LHCN-M2 (cell line): Measurements from ENCODE around the gene ANGEL1. TPM values are rescaled to one million over a fixed set of nuclear protein-coding genes. Genes with fewer than 3 reads are reported as not detected.
A peak's percentile ranks its signal among the peaks of the same experiment; 100 is the strongest.

Source experiments
- DNase-seq: peaks from one replicate; pipeline ENCODE4 v3.0.0-alpha.2; 2012; ENCODE audit warnings: low read depth
- total RNA-seq: library from RNA; depleted of rRNA; stranded (reverse); fragments of >200 nt; gene quantifications from 2 replicates; pipeline ENCODE4 v1.2.3, GENCODE V29; 2014

Gene ANGEL1
- total RNA-seq, 1 experiment from 2014 or later, result 10.7 TPM

DNA sequence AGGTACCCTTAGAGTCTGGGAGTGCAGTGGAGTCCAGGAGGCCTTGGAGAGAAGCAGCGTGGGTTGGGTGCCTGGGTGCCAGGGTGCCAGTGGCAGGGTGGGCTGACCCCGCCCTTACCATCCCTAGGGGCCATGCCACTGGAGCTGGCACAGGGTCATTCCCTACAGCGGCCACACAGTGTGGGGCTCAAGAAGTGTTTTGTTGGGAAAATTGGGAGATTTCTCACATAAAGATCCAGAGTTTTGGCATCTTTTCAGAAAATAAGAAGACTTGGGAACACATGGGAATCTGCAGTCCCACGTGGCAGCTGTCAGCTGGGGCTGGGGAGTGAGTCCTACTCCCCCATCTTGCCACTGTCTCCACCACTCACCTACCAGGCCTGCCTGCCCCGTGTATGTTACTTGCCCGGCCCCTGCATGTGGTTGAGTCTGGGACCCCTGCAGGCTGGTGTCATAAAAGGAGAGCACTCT, 47.2 kb downstream of the ANGEL1 start:
- DNase-seq, result no peak

DNA sequence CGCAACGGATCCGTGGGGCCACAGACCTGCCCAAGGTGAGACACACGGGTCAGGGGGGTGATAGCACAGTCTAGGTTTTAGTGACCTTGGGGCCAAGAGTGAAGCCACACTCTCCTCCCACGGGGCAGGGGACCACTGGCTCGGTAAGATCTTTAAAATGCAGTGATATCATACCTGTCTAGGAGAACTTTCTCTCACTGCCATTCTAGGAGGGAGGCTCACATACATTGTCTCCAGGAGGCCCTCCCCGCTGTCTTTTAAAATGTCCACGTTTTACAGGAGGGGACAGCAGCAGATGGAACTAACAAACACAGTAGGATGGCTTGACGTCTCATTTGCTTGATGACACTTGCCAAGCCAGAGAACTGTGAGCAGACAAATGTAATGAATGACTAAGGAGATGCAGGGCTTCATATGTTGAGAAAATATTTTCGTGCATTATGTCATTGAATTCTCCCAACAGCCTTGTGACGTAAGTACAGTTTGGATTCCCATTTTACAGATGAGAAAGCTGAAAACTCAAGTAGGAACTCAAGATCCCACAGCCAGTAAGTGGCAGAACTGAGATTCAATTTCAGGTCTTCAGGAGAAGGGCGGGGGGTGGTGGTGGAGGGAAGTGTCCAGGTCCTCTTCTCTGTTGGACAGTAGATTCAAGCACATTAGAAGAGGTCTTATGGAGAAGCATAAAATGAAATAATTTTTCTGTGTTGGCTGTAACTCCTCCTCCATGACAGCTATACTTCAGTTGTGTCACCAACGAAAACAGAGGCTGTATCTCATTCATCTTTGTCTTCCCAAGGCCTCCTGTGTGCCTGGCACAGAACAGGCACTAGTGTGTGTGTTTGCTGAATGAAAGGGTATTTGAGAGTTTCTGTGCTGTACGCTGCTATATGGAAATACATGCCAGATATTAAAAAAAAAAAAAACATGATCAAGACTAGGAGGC, 49.3 kb downstream of the ANGEL1 start:
- no peak for DNase-seq

DNA sequence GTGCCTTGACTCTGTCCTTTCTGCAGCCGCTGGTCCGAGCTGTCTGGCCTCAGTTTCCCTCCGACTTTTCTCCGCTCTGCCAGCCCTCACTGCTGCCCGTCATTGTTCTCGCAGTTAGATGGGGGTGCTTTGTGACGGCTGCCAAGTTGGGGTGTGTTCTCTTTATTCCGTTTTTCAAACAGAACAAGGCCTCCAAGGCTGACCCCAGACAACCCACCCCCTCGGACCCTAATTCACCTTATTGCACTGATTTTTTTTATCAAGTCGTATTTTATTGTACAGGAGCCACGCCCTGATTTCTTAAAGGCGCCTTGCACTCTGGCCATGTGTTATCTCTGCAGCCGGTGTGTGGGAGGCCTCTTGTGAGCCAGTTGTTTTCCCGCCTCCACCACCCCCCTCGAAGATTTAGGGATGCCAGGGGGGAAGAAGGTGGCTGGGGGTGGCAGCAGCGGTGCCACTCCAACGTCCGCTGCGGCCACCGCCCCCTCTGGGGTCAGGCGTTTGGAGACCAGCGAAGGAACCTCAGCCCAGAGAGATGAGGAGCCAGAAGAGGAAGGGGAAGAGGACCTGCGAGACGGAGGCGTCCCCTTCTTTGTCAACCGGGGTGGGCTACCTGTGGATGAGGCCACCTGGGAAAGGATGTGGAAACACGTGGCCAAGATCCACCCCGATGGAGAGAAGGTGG, 50.1 kb downstream of the ANGEL1 start:
- no peak for DNase-seq

DNA sequence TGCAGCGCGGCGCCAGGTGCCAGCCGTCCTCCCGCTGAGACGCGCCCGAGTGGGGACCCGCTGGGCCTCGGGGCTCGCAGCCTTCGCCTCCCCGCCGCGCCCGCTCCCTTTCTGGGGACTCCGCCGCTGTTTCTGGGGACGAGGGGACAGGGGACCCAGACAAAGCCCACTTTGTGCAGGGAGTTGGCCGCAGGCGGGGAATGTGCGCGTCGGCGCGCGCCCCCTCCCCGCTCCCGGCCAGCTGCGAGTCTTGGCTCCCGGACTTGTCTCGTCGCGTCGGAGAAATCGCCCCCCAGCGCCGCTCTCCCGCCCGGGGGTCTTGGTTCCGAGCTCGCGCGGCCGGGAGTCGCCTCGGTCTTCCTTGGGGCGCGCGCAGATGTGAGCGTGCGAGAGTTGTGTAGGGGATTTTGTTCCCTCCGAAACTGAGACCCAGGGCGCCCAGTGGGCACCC, 50.7 kb downstream of the ANGEL1 start:
- no peak for DNase-seq

GRCh38 chr14:76761136-76761959, 51.3 kb downstream of the ANGEL1 start, which contains the start of gene VASH1:
Gene VASH1 (plus strand): TSS chr14:76761468. CDS start chr14:76762822, 1,354 bp downstream.
- peak; percentile 65 for DNase-seq

DNA sequence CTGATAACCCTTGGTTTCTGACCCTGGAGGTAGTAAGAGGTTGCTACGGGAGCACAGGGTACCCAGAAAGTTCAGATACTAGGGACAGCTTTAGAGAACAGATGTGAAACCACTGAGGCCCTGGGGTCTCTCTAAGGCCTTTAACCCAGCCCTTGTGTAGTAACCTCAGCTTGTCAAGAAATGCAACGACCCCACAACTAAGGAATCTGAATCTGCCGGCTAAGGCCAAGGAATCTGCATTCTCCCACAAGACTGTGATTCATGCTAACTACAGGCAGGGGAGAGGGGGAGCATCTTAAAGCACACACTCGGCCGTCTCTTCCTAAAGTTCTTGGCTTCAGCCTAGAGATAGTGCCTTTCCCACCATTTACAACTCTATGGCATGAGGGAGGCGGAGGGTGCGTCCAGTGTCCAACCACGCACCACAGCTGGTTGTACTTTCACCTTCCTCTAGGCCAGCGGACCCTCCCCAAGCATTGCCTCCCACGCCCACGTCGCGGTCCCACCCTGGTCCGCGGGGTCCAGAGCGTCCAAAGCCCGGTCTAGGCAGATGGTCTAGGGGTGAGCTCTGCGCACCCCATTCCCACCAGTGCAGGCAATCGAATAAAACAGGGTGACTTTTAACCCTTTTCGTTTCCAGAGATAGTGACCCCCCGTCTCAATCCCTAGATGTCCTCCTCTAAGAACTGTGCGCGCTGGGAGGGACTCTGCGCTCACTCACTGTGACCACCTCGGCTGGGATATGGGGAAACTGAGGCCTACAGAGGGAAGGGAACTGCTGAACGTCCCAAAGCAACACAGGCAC, 52.1 kb downstream of the ANGEL1 start:
- no peak for DNase-seq

DNA sequence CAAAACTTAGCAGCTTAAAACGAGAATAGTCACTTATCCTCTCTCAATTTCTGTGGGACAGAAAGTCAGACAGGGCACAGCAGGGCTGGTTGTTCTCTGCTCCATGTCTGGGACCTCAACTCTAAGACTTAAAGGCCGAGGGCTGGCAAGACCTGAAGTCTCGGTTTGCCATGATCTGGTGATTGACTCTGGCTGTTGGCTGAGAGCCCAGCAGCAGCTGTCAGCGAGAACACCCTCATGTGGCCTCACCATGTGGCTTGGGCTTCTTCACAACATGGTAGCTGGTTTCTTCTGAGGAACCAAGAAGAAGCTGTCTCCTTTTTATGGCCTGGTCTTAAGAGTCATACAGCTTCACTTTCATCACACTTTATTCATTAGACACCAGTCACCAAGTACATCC, 53.1 kb downstream of the ANGEL1 start:
- DNase-seq, result no peak

- no peak for DNase-seq
These were observed 56.3 kb downstream of the ANGEL1 start for GRCh38 chr14:76756371-76756750.

DNA sequence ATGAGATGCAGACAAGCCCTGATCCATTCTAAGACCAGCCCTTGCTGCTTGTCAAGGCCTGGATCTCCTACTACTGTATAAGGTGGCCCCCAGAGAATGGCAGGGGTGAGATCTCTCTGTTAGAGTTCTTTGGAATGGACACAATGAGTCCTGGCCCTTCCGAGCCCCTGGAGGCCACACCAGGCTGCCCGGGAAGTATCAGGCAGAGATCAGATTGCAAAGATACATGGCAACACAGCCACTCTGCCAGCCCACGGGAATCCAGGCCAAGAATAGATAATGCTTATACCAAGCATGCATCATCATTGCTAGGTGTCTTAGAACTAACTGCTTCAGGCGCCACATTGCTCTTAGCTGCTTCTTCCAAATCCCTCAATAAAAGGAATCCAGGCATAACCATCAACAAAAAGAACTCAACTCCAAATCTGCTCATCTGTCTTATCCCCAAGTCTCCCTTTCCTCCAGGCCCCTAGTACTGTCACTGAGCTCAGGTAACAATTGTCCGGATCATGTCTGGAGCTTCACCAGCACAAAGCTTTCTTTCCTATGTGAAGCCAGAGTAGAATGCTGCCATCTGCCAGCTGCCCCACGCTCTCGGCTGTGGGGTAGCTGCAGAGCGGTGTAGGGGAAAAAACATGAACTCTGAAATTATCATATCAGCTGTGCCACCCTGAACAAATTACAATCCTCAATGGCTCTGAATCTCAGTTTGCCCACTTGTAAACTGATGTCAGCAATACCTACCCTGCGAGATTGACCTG, 56.9 kb downstream of the ANGEL1 start:
- no peak for DNase-seq

DNA sequence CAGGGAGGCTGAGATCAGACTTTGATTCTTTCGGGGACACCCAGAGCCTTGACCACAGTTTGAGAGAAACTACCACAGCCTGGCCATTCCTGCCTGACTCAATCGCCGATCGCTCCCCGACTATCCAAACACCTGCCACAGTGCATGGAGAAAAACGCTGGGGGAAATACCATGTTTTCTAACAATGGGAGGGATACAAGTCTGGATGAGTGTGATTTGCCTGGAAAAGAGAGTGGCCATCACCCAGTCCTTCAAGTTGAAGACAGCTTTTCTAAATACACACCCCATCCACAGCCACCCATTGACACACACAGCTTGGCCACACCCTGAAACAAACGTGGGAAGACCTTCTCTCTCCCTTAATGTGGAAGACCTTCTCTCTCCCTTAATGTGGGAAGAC, 58.1 kb downstream of the ANGEL1 start:
- DNase-seq, result no peak

- no peak for DNase-seq
These were observed 59.0 kb downstream of the ANGEL1 start for GRCh38 chr14:76753541-76754198.

DNA sequence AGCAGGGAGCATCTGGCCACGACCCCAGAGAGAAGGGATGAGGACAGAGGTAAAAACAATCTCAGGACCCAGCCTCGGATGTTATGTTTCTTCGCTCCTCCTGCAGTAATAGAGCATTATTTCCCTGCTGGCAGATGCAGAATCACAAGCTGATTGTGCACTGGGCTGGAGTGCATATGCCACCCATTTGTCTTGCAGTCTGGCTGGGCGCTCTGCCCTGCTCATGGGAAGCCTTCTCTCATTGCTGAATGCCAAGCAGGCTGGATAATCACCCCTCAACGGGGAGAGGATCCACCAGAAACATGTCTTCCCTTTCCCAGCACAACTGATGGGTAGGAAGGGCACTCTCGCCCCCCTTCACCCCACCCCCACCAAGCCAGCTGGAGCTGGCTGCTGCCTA, 59.9 kb downstream of the ANGEL1 start:
- DNase-seq, result no peak

- no peak for DNase-seq
These were observed 69.7 kb downstream of the ANGEL1 start for GRCh38 chr14:76742966-76743365.

DNA sequence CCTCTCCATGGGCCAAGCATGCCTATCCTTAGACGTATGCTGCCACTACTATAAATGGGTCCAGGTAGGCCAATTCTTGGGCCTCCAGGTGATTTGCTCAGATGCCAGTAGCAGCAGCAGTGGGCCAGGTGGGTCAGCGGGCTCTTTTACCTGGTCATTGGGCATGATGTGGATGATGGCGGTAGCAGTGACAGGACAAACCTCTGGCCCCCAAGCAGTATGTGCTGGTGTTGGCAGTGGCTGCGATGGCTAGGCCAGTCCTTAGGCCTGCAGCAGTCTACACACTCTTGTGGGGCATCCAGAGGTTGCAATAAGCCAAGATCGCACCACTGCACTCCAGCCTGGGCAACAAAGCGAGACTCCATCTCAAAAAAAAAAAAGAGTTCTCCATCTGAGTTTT, 70.5 kb downstream of the ANGEL1 start:
- no peak for DNase-seq

DNA sequence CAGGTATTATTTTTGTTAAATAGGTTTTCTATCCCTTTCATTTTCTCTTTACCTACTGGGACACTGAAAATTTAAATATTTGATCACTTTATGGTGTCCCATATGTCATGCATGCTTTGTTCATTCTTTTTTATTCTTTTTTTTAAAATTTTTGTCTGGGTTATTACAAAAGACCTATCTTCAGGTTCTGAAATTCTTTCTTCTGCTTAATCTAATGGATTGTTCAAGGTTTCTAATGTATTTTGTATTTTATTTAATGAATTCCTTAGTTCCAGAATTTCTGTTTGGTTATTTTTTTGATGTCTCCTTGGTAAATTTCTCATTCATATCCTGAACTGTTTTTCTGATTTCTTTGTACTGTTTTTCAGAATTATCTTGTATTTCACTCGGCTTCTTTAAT, 71.6 kb downstream of the ANGEL1 start:
- no peak for DNase-seq
